VCaP (cell line): ENCODE data around the gene GDF11.
A peak's percentile ranks its signal among the peaks of the same experiment; 100 is the strongest.

Experiments used
- H3K27ac ChIP-seq: fragments of 450-650 bp; 2 replicates; pipeline ENCODE4 v1.5.1; 2017
- CTCF ChIP-seq: fragments of 450-650 bp; conservative IDR thresholded peaks from 2 replicates; pipeline ENCODE4 v1.5.1; 2017; ENCODE audit warnings: mild to moderate bottlenecking, moderate library complexity

GDF11 gene

DNA sequence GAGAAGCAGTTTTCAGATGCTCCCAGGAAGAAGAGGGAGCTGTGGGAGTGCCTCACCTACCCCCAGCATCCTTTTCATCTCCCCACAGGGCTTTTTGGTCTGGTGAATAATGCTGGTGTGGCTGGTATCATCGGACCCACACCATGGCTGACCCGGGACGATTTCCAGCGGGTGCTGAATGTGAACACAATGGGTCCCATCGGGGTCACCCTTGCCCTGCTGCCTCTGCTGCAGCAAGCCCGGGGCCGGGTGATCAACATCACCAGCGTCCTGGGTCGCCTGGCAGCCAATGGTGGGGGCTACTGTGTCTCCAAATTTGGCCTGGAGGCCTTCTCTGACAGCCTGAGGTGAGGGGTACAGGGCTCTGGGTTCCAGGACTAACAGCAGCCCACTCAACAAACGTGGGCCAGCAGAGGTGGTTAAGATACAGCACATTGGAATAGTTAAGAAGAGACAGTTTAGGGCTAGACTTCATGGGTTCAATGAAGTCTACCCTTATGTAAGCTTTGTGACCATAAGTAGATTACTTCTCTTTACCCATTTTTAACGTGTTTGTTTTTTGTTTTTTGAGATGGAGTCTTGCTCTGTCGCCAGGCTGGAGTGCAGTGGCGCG is 21.2 kb upstream of the GDF11 start:
- no peak for TF ChIP-seq CTCF

GRCh38 chr12:55722948-55723347 is 20.0 kb upstream of the GDF11 start:
- H3K27ac ChIP-seq = no peak overlapping the region
- no peak for TF ChIP-seq CTCF

More for the DNA sequence above, 21.2 kb upstream of the GDF11 start:
- 0 out of 2 replicates have a peak overlapping the region, but pooled peaks have one; percentile 8 for H3K27ac ChIP-seq

GRCh38 chr12:55723516-55724225 is 19.3 kb upstream of the GDF11 start:
- no peak overlapping the region for H3K27ac ChIP-seq
- no peak for TF ChIP-seq CTCF

- H3K27ac ChIP-seq = no peak overlapping the region
- peak; percentile 77 for TF ChIP-seq CTCF
These were observed 18.5 kb upstream of the GDF11 start for GRCh38 chr12:55724226-55724939.

DNA sequence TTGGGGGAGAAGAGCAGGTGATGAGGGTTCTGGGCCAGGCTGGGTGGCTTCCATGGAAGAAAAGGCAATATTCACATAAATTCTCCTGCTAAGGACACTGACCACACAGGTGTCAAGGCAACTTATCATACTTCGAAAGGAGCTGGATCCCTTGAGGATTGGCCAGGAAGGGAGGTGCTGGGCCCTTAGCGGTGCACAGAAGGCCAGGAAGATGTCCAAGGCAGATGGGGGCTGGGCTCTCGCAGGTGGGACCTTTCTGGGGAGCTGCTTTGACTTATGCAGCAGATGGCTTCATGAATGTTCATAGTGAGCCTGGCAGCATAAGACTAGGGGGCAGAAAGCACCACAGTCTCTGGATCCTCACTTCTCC is 18.0 kb upstream of the GDF11 start:
- no peak overlapping the region for H3K27ac ChIP-seq
- TF ChIP-seq CTCF = peak; percentile 35

DNA sequence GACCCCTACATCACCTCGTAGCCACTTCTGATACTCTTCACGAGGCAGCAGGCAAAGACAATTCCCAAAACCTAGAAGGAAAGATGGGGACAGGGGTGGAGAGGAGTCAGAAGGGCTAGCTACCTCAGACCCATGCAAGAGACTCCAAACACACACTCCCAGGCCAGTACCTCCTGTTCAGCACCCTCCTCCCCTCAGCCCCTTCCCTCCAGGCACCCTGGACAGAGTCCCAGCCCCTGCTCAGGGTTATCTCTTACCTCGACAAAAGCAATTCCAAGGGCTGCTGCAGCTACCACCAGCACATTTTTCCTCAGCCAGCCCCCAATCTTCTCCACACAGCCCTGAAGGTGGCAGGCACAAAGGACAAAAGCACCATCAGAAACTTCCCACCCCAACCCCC is 17.4 kb upstream of the GDF11 start:
- no peak overlapping the region for H3K27ac ChIP-seq
- no peak for TF ChIP-seq CTCF

GRCh38 chr12:55726971-55727370 is 16.0 kb upstream of the GDF11 start:
- peak overlapping the region; percentile 95 for H3K27ac ChIP-seq
- no peak for TF ChIP-seq CTCF
